GM21717 (cell line): ENCODE data around the gene ZNF888.
"Not testable (repeated sequence)": the region's sequence is repeated elsewhere in the genome, so short reads cannot be mapped to it uniquely, and the experiment has no call there.

Experiments
- ATAC-seq: cut with Tn5 transposase; IDR thresholded peaks from one replicate; pipeline ENCODE4 v1.9.1; 2021; ENCODE audit warnings: mild to moderate bottlenecking, moderate library complexity; ENCODE audit not compliant: unreplicated experiment

The ZNF888 gene

DNA sequence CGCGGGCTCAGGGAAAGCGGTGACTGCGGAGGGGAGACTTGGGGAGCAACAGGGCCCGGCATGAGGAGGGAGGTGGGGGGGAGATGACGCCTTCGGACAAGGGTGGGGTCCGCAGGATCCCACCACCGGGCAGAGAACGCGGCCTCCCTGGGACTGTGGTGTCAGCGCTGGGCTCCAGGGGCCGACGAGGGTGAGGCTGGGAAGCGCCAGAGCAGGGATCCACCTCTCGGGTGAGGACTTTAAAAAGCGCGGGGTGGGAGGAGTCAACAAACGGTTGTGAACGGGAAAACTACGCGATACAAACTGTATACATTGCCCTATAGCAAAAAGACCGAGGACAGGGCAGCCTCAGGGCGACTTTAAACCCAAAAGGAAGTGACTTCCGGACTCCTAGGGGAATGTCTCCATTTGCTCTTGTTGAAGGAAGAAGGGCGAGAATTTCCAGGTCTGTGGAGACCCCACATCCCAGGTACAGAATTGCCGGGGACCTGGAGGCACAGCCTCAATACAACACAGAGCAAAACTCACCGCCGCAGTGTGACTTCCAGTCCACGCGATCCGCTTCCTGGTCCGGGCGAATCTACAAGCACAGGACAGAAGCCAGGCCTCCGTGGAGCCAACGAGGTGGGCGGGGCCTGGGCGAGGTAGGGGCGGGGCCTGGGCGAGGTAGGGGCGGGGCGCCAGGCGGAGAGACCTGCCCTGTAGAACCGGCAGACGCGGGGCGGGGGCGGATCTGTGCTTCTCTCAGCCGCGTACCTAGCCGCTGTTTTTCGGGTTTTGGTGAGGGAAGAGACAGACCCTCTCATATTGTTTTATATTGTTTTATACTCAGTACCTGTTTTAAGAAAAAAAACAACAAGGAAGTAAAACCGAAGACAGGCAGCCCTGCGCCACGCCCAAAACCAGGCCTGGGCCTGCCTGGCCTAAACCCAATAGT is at the start of gene ZNF888:
TSS of gene ZNF888 (minus strand) at position 588 of the 937 bp plus-strand sequence. CDS start 5,555 bp downstream, outside the sequence.
- ATAC-seq: peak; percentile 78

DNA sequence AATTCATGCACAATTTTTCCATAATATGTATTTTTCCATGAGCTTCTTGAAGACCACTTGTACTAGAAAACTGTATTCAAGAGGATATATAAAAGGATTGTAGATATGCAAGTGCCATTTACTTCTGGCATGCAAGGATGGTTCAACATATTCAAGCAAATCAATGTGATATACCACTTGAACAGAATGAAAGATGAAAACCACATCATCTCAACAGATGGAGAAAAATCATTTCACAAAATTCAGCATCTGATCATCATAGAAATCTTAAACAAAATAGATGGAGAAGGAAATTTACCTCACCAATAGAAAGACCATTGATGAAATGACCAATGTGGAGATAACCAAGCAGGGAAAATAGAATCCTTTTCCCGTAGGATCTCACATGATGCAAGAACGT is 44.5 kb upstream of the ZNF888 start:
- no peak for ATAC-seq

DNA sequence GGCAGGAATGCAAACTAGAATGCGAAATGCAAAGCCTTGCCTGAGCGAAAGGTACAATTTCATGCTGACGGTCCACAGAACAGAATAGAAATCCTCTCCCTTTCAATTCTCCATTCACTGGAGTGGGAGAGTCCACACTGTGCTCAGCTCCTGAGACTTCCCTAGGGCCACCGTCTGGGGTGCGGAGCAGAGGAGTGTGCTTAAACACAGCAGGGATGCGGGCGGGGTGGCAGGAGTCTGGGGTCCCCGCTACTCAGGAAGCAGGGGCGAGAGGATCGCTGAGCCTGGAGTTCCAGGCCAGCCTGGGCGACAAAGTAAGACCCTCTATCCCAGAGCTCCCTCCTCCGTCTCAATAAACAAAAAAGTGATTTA is 40.0 kb upstream of the ZNF888 start:
- peak; percentile 6 for ATAC-seq

DNA sequence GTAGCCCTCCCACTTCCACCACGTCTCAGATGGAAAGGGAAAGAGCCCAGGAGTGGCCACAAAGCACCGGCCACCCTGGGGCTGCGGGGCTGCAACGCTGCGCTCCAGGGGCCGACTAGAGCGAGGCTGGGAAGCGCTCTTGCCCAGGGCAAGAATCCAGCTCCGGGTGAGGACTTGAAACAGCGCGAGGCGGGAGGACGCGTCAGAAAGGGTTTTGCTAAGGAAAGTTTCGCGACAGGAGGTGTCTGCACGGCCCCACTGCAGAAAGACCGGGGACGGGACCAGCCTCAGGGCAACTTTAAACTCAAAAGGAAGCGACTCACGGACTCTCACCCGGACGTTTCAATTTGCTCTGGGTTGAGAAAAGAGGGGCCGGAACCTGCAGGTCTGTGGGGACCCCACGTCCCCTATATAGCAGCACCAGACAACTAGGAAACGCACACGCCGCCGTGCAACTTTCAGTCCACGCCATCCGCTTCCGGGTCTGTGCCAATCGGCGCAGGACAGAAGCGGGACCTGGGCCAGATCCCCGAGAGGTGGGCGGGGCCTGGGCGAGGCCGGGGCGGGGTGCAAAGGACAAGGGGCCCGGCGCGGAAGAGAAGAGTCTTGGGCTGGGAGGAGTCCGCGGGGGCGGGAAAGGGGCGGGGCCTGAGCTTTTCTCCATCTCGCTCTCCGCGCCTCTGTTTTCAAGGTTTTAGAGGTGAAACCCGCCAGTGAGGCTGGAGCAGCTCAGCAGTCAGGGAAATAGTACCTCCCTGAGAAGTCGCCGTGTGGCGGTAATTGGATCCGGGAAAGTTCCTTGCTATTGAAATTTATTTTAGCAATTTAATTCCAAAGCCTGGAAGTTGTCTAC is 39.4 kb upstream of the ZNF888 start, which contains the start of gene ZNF816:
TSS of gene ZNF816 (minus strand) at position 488 of the 853 bp plus-strand sequence. CDS start 6,792 bp downstream, outside the sequence.
- ATAC-seq: peak; percentile 87

DNA sequence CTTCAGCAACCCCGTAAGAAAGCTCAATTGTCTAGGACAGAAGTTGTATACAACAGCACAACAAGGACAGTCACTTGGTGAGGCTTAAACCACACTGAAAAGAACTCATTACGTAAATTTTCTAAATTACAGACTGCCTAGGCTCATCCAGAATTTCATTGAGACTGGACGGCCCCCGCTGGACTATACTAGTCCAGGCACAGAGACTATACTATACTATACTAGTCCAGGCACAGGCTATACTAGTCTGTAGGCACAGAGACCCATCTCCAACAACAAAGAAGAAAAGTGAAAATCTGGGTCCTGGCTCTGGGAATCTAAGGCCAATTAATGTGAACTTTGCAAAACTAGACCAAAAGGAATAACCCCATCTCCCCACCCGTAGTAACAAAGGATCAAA is 38.8 kb upstream of the ZNF888 start:
- peak; percentile 17 for ATAC-seq

DNA sequence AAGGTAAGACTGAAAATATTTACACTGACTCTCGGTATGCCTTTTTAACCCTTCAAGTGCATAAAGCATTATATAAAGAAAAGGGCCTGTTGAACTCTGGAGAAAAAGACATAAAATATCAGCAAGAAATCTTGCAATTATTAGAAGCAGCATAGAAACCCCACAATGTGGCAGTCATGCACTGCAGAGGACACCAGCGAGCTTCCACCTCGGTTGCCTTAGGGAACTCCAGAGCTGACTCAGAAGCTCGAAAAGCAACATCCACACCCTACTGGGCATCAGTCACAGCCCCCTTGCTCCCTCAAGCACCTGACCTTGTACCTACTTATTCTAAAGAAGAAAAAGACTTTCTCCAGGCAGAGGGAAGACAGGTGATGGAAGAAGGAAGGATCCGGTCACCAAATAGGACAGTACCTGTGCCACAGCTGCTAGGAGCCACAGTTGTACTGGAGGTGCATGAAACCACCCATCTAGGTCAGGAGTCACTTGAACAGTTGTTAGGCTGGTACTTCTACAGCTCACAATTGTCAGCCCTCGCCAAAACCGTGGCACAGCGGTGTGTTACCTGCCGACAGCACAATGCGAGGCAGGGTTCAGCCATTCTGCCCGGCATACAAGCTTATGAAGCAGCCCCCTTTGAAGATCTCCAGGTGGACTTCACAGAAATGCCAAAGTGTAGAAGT is 36.5 kb upstream of the ZNF888 start:
- no peak for ATAC-seq

DNA sequence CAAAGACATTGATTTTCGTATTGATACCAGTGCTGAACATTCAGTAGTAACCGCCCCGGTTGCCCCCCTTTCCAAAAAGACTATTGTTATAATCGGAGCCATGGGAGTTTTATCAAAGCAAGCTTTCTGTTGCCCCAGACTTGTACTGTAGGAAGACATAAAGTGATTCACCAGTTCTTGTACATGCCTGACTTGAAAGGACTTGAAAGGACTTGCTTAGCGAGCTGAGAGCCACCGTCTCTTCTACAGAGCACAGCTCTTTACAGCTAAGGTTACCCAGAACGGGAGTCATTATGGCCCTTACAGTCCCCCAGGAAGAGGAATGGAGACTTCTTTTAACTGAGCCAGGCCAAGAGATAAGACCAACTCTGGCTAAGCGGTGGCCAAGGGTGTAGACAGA is 34.4 kb upstream of the ZNF888 start:
- no peak for ATAC-seq

DNA sequence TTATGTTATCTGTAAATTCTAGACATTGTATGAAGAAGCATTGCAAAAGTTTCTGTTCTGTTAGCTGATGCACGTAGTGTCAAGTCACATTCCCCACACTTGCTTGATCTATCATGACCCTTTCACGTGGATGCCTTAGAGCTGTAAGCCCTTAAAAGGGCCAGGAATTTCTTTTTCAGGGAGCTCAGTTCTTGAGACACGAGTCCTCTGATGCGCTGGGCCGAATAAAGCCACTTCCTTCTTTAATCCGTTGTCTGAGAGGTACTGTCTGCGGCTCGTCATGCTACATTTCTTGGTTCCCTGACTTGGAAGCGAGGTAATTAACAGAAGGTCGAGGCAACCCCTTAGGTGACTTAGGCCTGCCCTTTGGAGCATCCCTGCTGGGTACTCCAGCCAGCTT is 33.7 kb upstream of the ZNF888 start:
- ATAC-seq: no peak

DNA sequence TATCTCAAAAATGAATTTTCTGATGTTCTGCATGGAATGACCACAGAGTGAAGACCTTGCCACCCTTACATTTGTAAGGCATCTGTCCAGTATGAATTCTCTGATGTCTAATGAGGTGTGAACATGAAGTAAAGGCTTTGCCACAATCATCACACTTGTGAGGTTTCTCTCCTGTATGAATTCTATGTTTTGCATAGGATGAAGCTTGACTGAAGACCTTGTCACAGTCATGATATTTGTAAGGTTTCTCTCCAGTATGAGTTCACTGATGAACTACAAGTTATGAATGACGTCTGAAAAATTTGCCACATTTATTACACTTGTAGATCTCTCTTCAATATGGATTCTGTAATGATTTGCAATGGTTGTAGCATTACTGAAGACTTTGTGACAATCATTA is 26.2 kb upstream of the ZNF888 start:
- no peak for ATAC-seq

DNA sequence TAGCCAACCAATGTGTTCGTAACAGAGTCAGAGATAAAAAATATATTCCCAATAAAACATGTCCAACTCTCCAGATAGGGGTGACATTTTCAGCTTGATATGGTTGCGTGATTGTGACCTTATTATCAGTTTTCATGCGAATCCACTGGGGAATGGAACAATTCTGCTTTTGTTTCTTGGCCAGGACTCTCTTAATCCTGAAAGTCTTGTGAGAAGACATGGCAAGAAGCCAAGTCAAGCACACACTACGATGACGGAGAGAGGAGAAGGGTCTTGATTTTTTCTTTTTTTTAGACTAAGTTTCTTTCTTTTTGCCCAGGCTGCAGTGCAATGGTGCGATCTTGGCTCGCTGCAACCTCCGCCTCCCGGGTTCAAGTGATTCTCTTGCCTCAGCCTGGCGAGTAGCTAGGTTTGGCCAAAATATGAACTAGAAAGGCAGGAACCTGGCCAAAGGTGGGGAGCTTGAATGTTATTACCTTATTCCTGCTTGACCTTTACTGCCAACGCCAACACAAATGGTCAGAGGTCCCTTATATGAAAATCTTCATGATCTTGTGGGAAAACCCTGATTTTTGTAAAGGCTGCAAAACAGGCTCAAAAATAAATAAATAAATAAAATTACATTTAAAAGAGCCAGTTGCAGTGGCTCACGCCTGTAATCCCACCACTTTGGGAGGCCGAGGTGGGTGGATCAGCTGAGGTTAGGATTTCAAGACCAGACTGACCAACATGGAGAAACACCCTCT is 25.0 kb upstream of the ZNF888 start:
- ATAC-seq: no peak

DNA sequence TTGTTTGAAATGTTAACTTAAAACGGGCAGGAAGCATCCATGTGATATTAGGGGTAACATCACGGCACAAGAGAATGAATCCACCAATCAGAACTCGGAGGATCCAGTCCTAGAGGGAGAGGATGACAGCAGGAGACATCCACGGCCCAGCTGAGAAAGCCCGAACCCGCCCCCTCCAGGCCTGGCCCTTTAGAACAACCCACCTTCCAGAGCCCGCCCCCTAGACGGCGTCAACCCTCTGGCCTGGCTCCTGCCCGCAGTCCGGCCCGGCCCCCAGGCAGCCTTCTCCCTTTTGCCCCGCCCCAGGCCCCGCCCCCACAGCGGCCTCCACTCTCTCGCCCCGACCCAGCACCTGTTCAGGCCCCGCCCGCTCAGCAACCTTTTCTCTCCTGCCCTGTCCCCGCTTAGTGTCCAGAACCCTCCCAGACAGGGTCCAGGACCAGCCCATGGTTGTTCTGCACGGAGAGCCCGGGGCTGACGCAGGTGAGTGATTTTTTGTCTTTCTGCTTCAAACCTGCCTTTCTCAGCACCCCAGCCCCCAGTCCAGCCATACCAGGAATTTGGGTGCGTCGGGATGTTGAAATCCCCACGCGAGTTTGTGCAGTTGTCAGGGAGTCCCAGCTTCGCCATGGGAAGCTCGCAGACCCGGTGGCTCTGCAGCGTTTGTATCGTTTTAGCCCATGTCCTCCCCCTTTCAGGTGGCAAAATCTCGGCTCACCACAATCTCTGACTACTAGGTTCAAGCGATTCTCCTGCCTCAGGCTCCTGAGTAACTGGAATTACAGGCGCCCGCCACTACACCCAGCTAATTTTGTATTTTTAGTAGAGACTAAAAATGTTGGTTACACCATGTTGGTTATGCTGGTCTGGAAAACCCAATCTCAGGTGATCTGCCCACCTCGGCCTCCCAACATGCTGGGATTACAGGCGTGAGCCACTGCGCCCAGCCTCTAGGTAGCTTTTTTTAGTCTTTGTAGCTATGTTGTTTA is 23.4 kb upstream of the ZNF888 start:
- ATAC-seq: no peak

DNA sequence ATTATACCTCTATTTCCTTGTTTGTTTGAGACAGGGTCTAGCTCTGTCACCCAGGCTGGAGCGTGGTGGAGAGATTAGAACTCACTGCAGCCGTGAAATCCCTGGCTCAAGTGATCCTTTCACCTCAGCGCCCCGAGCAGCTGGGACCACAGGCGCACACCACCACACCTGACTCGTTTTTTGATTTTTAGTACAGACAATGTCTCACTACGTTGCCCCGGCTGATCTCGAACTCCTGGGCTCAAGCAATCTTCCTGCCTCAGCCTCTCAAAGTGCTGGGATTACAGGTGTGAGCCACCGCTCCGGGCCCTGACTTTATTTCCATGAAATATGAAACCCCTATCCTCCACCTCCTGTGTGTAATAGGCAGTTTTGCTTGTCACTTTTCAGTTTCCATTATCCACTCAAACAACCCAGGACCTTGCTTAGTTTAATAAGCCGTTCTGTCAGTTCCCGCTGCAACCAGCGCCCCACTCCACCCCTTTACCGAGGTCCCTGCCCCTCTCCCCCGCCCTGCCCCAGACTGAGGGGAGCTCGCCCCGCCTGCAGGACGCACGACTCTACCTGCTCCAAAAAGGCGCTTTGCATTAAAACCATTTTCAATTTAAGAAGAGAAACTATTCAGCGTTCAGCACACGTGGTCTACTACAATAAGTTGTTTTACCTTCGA is 22.6 kb upstream of the ZNF888 start:
- ATAC-seq: no peak

DNA sequence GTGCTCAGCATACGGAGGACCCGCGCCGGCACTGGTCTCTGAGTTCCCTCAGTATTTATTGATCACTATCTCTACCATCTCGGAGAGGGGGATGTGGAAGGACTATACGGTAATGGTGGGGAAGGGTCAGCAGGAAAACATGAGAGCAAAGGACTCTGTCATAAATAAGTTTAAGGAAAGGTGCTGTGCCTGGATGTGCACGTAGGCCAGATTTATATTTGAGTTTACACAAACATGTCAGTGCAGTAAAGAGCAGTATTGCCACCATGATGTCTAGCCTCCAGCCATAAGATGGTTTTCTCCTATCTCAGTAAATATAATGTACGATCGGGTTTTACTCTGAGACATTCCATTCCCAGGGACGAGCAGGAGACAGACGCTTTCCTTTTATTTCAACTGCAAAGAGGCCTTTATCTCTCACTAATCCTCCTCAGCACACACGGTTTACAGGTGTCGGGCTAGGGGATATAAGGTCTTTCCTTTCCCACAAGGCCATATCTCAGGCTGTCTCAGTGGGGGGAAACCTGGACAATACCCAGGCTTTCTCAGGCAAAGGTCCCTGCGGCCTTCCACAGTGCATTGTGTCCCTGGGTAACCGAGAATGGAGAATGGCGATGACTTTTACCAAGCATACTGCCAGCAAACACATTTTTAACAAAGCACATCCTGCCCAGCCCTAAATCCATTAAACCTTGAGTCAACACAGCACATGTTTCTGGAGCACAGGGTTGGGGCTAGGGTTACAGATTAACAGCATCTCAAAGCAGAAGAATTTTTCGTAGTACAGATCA is 21.7 kb upstream of the ZNF888 start:
- ATAC-seq: not testable (repeated sequence)

DNA sequence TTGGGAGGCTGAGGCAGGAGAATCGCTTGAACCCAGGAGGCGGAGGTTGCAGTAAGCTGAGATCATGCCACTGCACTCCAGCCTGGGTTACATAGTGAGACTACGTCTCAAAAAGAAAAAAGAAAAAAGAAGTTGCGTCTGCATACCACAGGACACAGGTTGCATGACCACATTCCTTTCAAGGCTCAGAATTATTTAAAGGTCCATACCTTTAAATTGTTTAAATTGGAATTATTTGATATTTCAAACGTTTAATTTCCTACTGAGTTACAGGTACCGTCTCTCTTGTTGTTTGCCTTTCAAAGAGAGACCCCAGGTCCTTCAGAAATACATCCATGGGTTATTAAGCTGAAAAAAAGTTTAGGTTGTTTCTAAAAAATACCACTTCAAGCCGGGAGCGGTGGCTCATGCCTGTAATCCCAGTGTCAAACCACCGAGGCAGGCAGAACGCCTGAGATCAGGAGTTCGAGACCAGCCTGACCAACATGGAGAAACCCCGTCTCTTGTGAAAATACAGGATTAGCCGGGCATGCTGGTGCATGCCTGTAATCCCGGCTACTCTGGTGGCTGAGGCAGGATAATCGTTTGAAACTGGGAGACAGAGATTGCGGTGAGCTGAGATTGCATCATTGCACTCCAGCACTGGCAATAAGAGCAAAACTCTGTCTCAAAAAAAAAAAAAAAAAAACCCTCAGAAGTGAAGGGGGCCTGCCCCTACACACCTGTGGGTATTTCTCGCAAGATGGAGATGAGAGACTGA is 20.8 kb upstream of the ZNF888 start:
- no peak for ATAC-seq

DNA sequence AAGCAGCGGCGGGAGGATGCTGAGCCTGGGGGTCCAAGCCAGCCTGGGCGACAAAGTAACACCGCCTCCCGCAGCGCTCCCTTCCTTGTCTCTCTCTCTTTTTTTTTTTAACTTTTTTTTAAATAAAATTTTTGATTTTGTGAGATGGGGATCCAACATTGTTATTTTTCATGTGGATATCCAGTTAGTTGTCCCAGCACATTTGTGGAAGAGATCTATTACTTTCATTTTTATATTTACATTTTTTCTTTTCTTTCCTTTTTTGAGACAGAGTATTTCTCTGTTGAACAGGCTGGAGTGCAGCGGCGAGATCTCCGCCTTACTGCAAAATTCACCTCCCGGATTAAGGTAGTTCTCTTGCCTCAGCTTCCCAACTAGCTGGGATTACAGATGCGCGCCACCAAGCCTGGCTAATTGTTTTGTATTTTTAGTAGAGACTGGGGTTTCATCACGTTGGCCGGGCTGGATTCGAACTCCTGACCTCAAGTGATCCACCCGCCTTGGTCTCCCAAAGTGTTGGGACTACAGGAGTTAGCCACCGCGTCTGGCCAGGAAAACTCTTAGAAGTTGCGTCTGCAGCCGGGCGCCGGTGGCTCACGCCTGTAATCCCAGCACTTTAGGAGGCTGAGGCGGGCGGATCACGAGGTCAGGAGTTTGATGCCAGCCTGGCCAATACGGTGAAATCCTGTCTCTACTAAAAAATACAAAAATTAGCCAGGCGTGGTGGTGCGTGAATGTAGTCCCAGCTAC is 20.1 kb upstream of the ZNF888 start:
- no peak for ATAC-seq

DNA sequence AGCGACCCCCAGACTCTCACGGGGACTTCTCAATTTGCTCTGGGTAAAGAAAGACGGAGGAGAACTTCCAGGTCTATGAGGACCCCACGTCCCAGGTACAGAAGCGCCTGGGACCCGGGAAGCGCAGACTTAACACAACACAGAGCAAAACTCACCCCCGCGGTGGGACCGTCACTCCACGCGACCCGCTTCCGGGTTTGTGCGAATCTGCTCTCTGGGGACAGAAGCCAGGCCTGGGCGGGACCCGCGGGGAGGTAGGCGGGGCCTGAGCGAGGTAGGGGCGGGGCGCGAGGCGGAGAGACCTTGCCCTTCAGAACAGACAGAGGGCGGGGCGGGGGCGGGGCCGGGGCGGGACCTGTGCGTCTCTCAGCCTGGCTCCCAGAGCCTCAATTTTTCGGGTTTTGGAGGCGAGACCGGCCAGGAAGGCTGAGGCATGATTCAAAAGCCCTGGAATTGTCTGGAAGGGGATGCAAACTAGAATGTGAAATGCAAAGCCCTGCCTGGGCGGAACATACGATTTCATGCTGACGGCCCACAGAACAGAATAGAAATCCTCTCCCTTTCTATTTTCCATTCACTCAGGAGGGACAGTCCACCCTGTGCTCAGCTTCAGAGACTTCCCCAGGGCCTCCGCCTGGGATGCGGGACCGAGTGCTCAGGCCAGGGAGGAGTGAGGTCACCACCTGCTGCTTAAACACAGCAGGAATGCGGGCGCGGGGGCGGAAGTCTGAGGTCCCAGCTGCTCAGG is 19.3 kb upstream of the ZNF888 start:
- ATAC-seq: peak; percentile 91
